Measurements from ENCODE around the gene AZIN2. TPM values are rescaled to one million over a fixed set of nuclear protein-coding genes. Genes with fewer than 3 reads are reported as not detected.

Gene AZIN2
- total and polyA plus RNA-seq, 9 of the 15 experiments (the other 6 are each of a cell fraction or from before 2014, with no cell fraction given): 0.06 to 0.91 (median 0.42) TPM; not detected in 2

DNA sequence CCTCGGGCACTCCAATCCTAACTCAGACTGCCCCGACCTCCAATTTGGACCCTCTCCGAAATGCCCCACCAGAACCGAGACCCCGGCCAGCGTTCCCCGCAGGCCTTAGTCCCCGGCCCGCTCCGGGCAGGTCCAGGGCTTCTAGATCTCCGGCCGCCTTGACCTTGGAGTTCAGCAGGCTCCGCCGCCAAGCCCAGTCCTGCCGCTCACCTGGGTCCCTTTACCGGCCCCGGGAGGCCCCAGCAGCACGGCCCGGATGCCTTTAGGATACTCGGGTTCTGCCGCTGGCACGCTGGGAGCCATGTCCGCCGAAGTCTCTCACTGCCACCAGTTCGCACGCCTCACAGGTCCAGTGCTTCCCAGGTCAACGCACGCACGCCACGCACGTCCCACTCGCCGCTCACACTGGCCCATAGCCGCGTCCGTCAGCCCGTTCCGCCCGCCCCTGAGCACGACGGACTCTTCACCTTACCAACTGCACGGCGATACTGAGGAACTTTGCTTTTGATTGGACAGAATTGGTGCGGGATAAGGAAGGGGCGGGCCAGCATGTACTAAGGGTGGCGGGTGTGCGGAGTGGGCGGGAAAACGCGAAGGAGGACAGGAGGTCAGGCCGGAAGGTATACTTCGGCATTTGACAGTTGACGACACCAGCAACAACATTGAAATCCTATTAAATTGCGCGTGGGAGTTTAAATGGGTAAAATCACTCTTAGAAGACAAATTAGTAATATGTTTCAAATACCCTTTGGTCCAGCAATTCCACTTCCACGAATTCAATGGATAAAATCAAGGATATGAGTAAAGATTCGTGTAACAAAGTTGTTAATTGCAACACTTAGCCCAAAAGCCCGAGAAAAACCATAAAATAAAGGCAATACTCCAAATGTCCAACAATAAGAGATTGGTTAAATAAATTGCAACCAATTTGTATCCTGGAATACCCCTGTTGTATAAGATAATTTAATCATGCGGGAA lies 44.1 kb upstream of the AZIN2 start, which contains the start of gene AK2 (continued):
- TF ChIP-seq, protein P1, sequence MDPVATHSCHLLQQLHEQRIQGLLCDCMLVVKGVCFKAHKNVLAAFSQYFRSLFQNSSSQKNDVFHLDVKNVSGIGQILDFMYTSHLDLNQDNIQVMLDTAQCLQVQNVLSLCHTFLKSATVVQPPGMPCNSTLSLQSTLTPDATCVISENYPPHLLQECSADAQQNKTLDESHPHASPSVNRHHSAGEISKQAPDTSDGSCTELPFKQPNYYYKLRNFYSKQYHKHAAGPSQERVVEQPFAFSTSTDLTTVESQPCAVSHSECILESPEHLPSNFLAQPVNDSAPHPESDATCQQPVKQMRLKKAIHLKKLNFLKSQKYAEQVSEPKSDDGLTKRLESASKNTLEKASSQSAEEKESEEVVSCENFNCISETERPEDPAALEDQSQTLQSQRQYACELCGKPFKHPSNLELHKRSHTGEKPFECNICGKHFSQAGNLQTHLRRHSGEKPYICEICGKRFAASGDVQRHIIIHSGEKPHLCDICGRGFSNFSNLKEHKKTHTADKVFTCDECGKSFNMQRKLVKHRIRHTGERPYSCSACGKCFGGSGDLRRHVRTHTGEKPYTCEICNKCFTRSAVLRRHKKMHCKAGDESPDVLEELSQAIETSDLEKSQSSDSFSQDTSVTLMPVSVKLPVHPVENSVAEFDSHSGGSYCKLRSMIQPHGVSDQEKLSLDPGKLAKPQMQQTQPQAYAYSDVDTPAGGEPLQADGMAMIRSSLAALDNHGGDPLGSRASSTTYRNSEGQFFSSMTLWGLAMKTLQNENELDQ (CRISPR knock-in tag; IDR thresholded peaks at IDR 0.05; ENCODE audit: borderline replicate concordance): no peak
- peak; percentile 93 for TF ChIP-seq MTA3 (IDR thresholded peaks at IDR 0.05; ENCODE audit: borderline replicate concordance)
- no peak; the same call in 1 of the 2 replicates for TF ChIP-seq CC2D1A (IDR thresholded peaks at IDR 0.05)
- TF ChIP-seq HOXB6 (CRISPR knock-in tag; IDR thresholded peaks at IDR 0.05; ENCODE audit: borderline replicate concordance): no peak
- no peak for TF ChIP-seq GATA2 (CRISPR knock-in tag; IDR thresholded peaks at IDR 0.05)
- TF ChIP-seq ZNF311 (CRISPR knock-in tag; IDR thresholded peaks at IDR 0.05): no peak; the same call in 1 of the 2 replicates
- no peak for TF ChIP-seq POLR3A (IDR thresholded peaks at IDR 0.05; ENCODE audit: borderline replicate concordance, extremely low read depth, insufficient read depth, insufficient read length)
- no peak for TF ChIP-seq GABPB2 (CRISPR knock-in tag; conservative IDR thresholded peaks at IDR 0.05)
- TF ChIP-seq SRSF1 (IDR thresholded peaks at IDR 0.05; ENCODE audit: low read depth, low read length): no peak
- peak; percentile 81 for TF ChIP-seq ZNF668 (CRISPR knock-in tag; IDR thresholded peaks at IDR 0.05)
- TF ChIP-seq, protein P2, sequence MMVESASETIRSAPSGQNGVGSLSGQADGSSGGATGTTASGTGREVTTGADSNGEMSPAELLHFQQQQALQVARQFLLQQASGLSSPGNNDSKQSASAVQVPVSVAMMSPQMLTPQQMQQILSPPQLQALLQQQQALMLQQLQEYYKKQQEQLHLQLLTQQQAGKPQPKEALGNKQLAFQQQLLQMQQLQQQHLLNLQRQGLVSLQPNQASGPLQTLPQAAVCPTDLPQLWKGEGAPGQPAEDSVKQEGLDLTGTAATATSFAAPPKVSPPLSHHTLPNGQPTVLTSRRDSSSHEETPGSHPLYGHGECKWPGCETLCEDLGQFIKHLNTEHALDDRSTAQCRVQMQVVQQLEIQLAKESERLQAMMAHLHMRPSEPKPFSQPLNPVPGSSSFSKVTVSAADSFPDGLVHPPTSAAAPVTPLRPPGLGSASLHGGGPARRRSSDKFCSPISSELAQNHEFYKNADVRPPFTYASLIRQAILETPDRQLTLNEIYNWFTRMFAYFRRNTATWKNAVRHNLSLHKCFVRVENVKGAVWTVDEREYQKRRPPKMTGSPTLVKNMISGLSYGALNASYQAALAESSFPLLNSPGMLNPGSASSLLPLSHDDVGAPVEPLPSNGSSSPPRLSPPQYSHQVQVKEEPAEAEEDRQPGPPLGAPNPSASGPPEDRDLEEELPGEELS (CRISPR knock-in tag; IDR thresholded peaks at IDR 0.05; ENCODE audit: borderline replicate concordance): peak; percentile 92; the same call in 1 of the 2 replicates
- no peak for TF ChIP-seq KDM5B (IDR thresholded peaks at IDR 0.05; ENCODE audit: insufficient replicate concordance, low read depth, low read length)
- TF ChIP-seq ZNF507 (tag; conservative IDR thresholded peaks at IDR 0.05): no peak
- TF ChIP-seq, protein P3, sequence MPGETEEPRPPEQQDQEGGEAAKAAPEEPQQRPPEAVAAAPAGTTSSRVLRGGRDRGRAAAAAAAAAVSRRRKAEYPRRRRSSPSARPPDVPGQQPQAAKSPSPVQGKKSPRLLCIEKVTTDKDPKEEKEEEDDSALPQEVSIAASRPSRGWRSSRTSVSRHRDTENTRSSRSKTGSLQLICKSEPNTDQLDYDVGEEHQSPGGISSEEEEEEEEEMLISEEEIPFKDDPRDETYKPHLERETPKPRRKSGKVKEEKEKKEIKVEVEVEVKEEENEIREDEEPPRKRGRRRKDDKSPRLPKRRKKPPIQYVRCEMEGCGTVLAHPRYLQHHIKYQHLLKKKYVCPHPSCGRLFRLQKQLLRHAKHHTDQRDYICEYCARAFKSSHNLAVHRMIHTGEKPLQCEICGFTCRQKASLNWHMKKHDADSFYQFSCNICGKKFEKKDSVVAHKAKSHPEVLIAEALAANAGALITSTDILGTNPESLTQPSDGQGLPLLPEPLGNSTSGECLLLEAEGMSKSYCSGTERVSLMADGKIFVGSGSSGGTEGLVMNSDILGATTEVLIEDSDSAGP (CRISPR knock-in tag; IDR thresholded peaks at IDR 0.05): no peak; the same call in 1 of the 2 replicates
- TF ChIP-seq, protein P4, sequence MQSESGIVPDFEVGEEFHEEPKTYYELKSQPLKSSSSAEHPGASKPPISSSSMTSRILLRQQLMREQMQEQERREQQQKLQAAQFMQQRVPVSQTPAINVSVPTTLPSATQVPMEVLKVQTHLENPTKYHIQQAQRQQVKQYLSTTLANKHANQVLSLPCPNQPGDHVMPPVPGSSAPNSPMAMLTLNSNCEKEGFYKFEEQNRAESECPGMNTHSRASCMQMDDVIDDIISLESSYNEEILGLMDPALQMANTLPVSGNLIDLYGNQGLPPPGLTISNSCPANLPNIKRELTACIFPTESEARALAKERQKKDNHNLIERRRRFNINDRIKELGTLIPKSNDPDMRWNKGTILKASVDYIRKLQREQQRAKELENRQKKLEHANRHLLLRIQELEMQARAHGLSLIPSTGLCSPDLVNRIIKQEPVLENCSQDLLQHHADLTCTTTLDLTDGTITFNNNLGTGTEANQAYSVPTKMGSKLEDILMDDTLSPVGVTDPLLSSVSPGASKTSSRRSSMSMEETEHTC (IDR thresholded peaks at IDR 0.05): no peak
- TF ChIP-seq, protein P5, sequence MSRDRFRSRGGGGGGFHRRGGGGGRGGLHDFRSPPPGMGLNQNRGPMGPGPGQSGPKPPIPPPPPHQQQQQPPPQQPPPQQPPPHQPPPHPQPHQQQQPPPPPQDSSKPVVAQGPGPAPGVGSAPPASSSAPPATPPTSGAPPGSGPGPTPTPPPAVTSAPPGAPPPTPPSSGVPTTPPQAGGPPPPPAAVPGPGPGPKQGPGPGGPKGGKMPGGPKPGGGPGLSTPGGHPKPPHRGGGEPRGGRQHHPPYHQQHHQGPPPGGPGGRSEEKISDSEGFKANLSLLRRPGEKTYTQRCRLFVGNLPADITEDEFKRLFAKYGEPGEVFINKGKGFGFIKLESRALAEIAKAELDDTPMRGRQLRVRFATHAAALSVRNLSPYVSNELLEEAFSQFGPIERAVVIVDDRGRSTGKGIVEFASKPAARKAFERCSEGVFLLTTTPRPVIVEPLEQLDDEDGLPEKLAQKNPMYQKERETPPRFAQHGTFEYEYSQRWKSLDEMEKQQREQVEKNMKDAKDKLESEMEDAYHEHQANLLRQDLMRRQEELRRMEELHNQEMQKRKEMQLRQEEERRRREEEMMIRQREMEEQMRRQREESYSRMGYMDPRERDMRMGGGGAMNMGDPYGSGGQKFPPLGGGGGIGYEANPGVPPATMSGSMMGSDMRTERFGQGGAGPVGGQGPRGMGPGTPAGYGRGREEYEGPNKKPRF (IDR thresholded peaks at IDR 0.05; ENCODE audit: low read depth, low read length): no peak

Measured in K562 (cell line).